BLaER1 treated with 17β-estradiol and CSF1 and Interleukin-3, amounts not matched to agents 10 nM and 100 nM (cell line): ENCODE data around the gene CPM.

Experiments used
- H3K27ac ChIP-seq, 11 experiments: shearing (Covaris generic); formaldehyde crosslinking; 2 replicates each; pipeline ENCODE4 v1.8.1; 2022
- H3K27me3 ChIP-seq, 11 experiments: shearing (Covaris generic); formaldehyde crosslinking; 2 replicates each; pipeline ENCODE4 v1.8.1; 2022
- H3K36me3 ChIP-seq, 11 experiments: shearing (Covaris generic); formaldehyde crosslinking; 2 replicates each; pipeline ENCODE4 v1.8.1; 2022
- H3K4me1 ChIP-seq, 10 experiments: shearing (Covaris generic); formaldehyde crosslinking; 2 replicates each; pipeline ENCODE4 v1.8.1; 2022
- H3K4me2 ChIP-seq, 11 experiments: shearing (Covaris generic); formaldehyde crosslinking; 2 replicates each; pipeline ENCODE4 v1.8.1; 2022
- H3K4me3 ChIP-seq, 10 experiments: shearing (Covaris generic); formaldehyde crosslinking; 2 replicates each; pipeline ENCODE4 v1.8.1; 2022
- H3K9ac ChIP-seq, 11 experiments: shearing (Covaris generic); formaldehyde crosslinking; 2 replicates each; pipeline ENCODE4 v1.8.1; 2022
- H3K9me3 ChIP-seq, 11 experiments: shearing (Covaris generic); formaldehyde crosslinking; replicated peaks in 1 of 11; 2 replicates each; pipeline ENCODE4 v1.8.1; 2022
- H4K20me1 ChIP-seq, 11 experiments: shearing (Covaris generic); formaldehyde crosslinking; 2 replicates each; pipeline ENCODE4 v1.8.1; 2022
- Cebpa-rat ChIP-seq, 11 experiments: shearing (Covaris generic); IDR thresholded peaks; 2 replicates each; pipeline ENCODE4 v1.8.1; 2022

CPM gene

DNA sequence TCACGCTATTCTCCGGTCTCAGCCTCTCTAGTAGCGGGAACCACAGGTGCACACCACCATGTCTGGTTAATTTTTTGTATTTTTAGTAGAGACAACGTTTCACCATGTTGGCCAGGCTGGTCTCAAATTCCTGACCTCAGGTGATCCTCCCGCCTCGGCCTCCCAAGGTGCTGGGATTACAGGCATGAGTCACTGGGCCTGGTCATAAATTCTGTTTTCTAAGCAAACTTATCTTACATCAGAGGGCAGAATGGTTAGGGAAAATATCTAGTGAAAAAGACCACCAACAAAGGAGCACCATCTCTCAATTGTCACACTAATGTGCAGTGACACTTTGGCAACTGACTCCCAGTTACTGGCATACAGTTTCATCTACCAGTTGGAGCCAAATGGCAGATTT is 2.8 kb downstream of the CPM start:
- Histone ChIP-seq H3K9me3 (peaks cover 8 to 21% (median 12%) of the 10 kb centered on the region in 11 experiments; a peak in 15 of 22 replicates), H4K20me1 (peaks cover 0 to 21% (median 0%) of the 10 kb centered on the region in 11 experiments; a peak in 2 of 22 replicates), H3K4me2 (peak overlapping the region in 8 of 11 experiments; percentile 0 to 96 (median 25); a peak in 11 of 22 replicates), H3K4me3 (peak overlapping the region in 2 of 10 experiments; percentile 66 to 71; a peak in 4 of 20 replicates), H3K9ac (no peak overlapping the region), H3K4me1 (peaks cover 18 to 38% (median 36%) of the 10 kb centered on the region in 10 experiments), H3K36me3 (peaks cover 0 to 26% (median 0%) of the 10 kb centered on the region in 11 experiments; a peak in 4 of 22 replicates), H3K27me3 (peaks cover 11 to 29% (median 23%) of the 10 kb centered on the region in 11 experiments), H3K27ac (no peak overlapping the region)
- TF ChIP-seq Cebpa-rat (IDR thresholded peaks at IDR 0.05) = no peak

GRCh38 chr12:68924546-68924945 is 8.4 kb downstream of the CPM start:
- no peak for TF ChIP-seq Cebpa-rat (IDR thresholded peaks at IDR 0.05)
- no peak overlapping the region for H3K4me3 ChIP-seq
- no peak overlapping the region for H3K4me2 ChIP-seq
- H3K27ac ChIP-seq = no peak overlapping the region
- H3K4me1 ChIP-seq = no peaks in the 10 kb centered on the region
- H3K36me3 ChIP-seq = peaks cover 0 to 28% (median 0%) of the 10 kb centered on the region in 11 experiments; a peak in 4 of 22 replicates
- no peaks in the 10 kb centered on the region for H3K27me3 ChIP-seq
- peaks cover 0 to 62% (median 0%) of the 10 kb centered on the region in 11 experiments; a peak in 3 of 22 replicates for H4K20me1 ChIP-seq
- peaks cover 7 to 19% (median 12%) of the 10 kb centered on the region in 11 experiments; a peak in 15 of 22 replicates for H3K9me3 ChIP-seq
- H3K9ac ChIP-seq = no peak overlapping the region

GRCh38 chr12:68919581-68920239 is 13.3 kb downstream of the CPM start:
- peaks cover 9 to 19% (median 12%) of the 10 kb centered on the region in 10 experiments for H3K4me1 ChIP-seq
- TF ChIP-seq Cebpa-rat (IDR thresholded peaks at IDR 0.05) = no peak
- H3K4me3 ChIP-seq = no peak overlapping the region
- no peaks in the 10 kb centered on the region for H3K27me3 ChIP-seq
- H3K9me3 ChIP-seq = peaks cover 0 to 20% (median 9%) of the 10 kb centered on the region in 11 experiments; a peak in 7 of 22 replicates
- no peak overlapping the region for H3K9ac ChIP-seq
- no peak overlapping the region for H3K4me2 ChIP-seq
- no peak overlapping the region for H3K27ac ChIP-seq
- peaks cover 0 to 31% (median 0%) of the 10 kb centered on the region in 11 experiments; a peak in 4 of 22 replicates for H3K36me3 ChIP-seq
- peaks cover 0 to 90% (median 0%) of the 10 kb centered on the region in 11 experiments; a peak in 3 of 22 replicates for H4K20me1 ChIP-seq

DNA sequence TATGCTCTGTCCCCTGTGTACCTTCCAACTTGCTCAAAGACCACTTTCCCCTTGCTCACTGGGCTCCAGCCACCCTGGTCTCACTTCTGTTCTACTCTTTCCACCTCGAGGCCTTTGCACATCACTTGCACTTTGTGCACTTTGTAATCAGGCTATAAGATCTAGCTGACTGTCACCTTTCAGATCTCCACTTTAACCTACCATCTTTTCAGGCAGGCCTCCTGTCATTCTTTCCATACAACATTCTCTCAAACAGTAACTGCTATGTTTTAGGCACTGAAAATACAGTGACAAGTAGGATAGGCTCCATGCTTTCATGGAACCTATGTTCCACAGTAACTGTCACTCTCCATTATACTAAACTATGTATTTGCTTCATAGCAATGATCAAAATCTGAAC is 14.0 kb downstream of the CPM start:
- TF ChIP-seq Cebpa-rat (IDR thresholded peaks at IDR 0.05) = no peak
- Histone ChIP-seq H3K9me3 (peaks cover 0 to 20% (median 9%) of the 10 kb centered on the region in 11 experiments; a peak in 7 of 22 replicates), H4K20me1 (peaks cover 0 to 90% (median 0%) of the 10 kb centered on the region in 11 experiments; a peak in 3 of 22 replicates), H3K4me3 (no peak overlapping the region), H3K36me3 (peaks cover 0 to 31% (median 0%) of the 10 kb centered on the region in 11 experiments; a peak in 4 of 22 replicates), H3K9ac (no peak overlapping the region), H3K4me1 (peaks cover 15 to 23% (median 18%) of the 10 kb centered on the region in 10 experiments), H3K27ac (no peak overlapping the region), H3K27me3 (no peaks in the 10 kb centered on the region), H3K4me2 (no peak overlapping the region)

DNA sequence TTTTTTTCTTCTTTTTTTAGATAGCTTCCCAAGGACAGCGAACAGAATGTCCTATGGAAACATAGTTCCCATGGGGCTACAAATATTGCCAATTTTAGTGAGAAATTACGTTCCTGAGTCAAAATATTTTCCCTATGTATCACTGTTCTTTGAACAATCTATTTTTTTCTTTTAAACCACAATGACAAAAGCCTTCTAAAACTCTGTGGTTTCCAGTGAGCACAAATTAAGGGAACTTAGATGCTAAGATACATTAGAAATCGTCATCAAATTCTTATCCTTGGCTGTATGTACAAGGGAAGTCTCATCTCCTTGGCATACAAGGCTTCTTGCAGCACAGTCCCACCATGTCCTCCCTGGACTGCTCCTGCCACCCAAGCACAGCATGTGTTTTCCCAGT is 17.9 kb downstream of the CPM start:
- H3K4me2 ChIP-seq = peak overlapping the region; percentile 24 to 78 (median 46); a peak in 21 of 22 replicates
- peak overlapping the region in 1 of 11 experiments; percentile 21; a peak in 1 of 22 replicates for H3K27ac ChIP-seq

DNA sequence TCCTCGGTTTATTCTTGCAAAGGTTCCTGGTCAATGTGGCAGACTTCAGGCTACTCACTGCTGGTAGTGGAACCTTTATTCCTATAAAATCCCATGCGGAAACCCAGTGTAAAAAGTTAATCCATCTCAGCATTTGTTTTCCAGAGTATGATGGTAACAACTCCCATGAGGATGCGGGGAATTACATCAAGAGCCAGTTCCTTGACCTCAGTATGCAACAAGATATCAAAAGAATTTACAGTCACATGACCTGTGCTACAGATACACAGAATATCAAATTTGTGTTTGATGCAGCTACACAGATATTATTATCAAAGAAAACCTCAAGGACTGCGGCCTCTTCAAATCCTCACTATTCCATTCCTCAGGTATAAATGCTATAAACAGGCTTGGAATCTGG is 19.3 kb downstream of the CPM start:
- peaks cover 0 to 12% (median 2%) of the 10 kb centered on the region in 11 experiments; a peak in 7 of 22 replicates for H3K9me3 ChIP-seq
- H3K4me3 ChIP-seq = no peak overlapping the region
- peak overlapping the region in 1 of 11 experiments; percentile 36; a peak in 2 of 22 replicates for H3K4me2 ChIP-seq
- peaks cover 0 to 41% (median 0%) of the 10 kb centered on the region in 11 experiments; a peak in 4 of 22 replicates for H3K36me3 ChIP-seq
- no peak for TF ChIP-seq Cebpa-rat (IDR thresholded peaks at IDR 0.05)
- peaks cover 0 to 92% (median 0%) of the 10 kb centered on the region in 11 experiments; a peak in 3 of 22 replicates for H4K20me1 ChIP-seq
- no peak overlapping the region for H3K27ac ChIP-seq
- H3K27me3 ChIP-seq = no peaks in the 10 kb centered on the region
- peaks cover 15 to 24% (median 19%) of the 10 kb centered on the region in 10 experiments for H3K4me1 ChIP-seq
- no peak overlapping the region for H3K9ac ChIP-seq

More for the DNA sequence above, 17.9 kb downstream of the CPM start:
- Histone ChIP-seq H3K27me3 (no peaks in the 10 kb centered on the region), H3K4me1 (peaks cover 15 to 24% (median 19%) of the 10 kb centered on the region in 10 experiments), H3K36me3 (peaks cover 0 to 48% (median 0%) of the 10 kb centered on the region in 11 experiments; a peak in 4 of 22 replicates), H3K9me3 (peaks cover 0 to 20% (median 9%) of the 10 kb centered on the region in 11 experiments; a peak in 7 of 22 replicates), H4K20me1 (peaks cover 0 to 98% (median 0%) of the 10 kb centered on the region in 11 experiments; a peak in 3 of 22 replicates), H3K4me3 (no peak overlapping the region), H3K9ac (no peak overlapping the region)
- TF ChIP-seq Cebpa-rat (IDR thresholded peaks at IDR 0.05) = no peak

DNA sequence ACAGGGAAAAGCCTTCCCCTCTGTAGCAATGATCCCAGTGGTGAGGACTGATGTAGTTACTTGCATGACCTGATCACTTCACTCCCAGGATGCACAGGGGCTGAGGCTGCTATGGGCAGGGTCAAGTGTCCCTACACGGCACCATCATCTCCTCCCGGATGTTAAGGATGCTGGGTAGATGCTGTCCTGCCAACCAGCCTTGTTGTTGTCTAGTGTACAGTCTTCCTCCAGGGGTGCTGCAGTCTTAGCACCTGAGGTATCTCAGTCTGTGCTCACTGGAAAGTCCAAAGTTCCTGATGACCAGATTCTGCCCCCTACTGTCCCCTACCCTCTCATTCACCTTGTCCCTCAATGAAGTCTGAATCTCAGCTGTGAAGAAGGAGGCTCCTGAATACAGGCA is 20.1 kb downstream of the CPM start:
- Histone ChIP-seq H3K27me3 (no peaks in the 10 kb centered on the region), H3K27ac (no peak overlapping the region), H3K4me1 (peaks cover 15 to 24% (median 19%) of the 10 kb centered on the region in 10 experiments), H3K9ac (no peak overlapping the region), H3K9me3 (peaks cover 0 to 5% (median 0%) of the 10 kb centered on the region in 11 experiments; a peak in 1 of 22 replicates), H4K20me1 (peaks cover 0 to 94% (median 0%) of the 10 kb centered on the region in 11 experiments; a peak in 3 of 22 replicates), H3K36me3 (peaks cover 0 to 47% (median 0%) of the 10 kb centered on the region in 11 experiments; a peak in 4 of 22 replicates), H3K4me3 (no peak overlapping the region), H3K4me2 (no peak overlapping the region)
- TF ChIP-seq Cebpa-rat (IDR thresholded peaks at IDR 0.05) = no peak

GRCh38 chr12:68911197-68911718 is 21.7 kb downstream of the CPM start:
- Histone ChIP-seq H3K4me2 (no peak overlapping the region), H3K9ac (no peak overlapping the region), H3K27me3 (no peaks in the 10 kb centered on the region), H4K20me1 (peaks cover 0 to 94% (median 0%) of the 10 kb centered on the region in 11 experiments; a peak in 3 of 22 replicates), H3K36me3 (peaks cover 0 to 58% (median 0%) of the 10 kb centered on the region in 11 experiments; a peak in 4 of 22 replicates), H3K27ac (no peak overlapping the region), H3K4me1 (peaks cover 12 to 24% (median 17%) of the 10 kb centered on the region in 10 experiments), H3K4me3 (no peak overlapping the region), H3K9me3 (no peaks in the 10 kb centered on the region)
- TF ChIP-seq Cebpa-rat (IDR thresholded peaks at IDR 0.05) = no peak
